Stromal cell of bone marrow (primary cell): ENCODE measurements around the gene TRPC4.
"Not testable (repeated sequence)": the region's sequence is repeated elsewhere in the genome, so short reads cannot be mapped to it uniquely, and the experiment has no call there.

Source experiments
- DNase-seq: peaks from one replicate; pipeline ENCODE4 v3.0.0-alpha.2; 2012; ENCODE audit warnings: low read depth

Gene TRPC4

GRCh38 chr13:37601648-37602440, 267.7 kb downstream of the TRPC4 start:
- DNase-seq: no peak

- no peak for DNase-seq
Observed at GRCh38 chr13:37599519-37599918, 270.1 kb downstream of the TRPC4 start.

GRCh38 chr13:37598597-37598996, 271.0 kb downstream of the TRPC4 start, which contains the start of gene POSTN:
POSTN (minus strand) TSS chr13:37598768; CDS start chr13:37598726, 42 bp downstream.
- no peak for DNase-seq

- no peak for DNase-seq
Observed at GRCh38 chr13:37597477-37598025, 272.0 kb downstream of the TRPC4 start.

- no peak for DNase-seq
Observed at GRCh38 chr13:37596805-37597204, 272.8 kb downstream of the TRPC4 start.

GRCh38 chr13:37595162-37595561, 274.4 kb downstream of the TRPC4 start:
- no peak for DNase-seq

- DNase-seq: no peak
Observed at GRCh38 chr13:37594550-37594949, 275.0 kb downstream of the TRPC4 start.

- not testable (repeated sequence) for DNase-seq
Observed at GRCh38 chr13:37589381-37589780, 280.2 kb downstream of the TRPC4 start.

GRCh38 chr13:37587236-37587635, 282.3 kb downstream of the TRPC4 start:
- no peak for DNase-seq
